ENCODE data around the gene PDE4D. TPM values are rescaled to one million over a fixed set of nuclear protein-coding genes. Genes with fewer than 3 reads are reported as not detected.
A peak's percentile ranks its signal among the peaks of the same experiment; 100 is the strongest.

PDE4D gene
- total and polyA plus RNA-seq, 8 donors: 1.5 to 7.1 (median 3.1) TPM

DNA sequence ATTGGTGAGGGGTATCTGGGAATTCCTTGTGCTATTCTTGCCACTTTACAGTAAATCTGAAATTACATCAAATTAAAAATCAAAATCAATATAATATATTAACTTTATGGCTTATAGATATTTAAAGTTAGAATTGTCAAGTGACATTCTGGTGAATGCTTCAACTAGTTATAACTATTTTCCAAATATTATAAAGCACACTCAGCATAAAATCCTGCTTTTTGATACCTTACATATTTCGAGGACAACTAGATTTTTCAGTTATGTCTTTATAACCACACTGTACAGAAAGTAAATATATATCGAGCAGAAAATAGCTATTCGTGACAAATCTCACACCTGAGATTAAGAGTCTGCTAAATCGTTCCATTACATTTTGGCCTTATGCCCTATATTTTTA, 210.2 kb downstream of the PDE4D start:
- no peak for ATAC-seq
- Histone ChIP-seq H3K27me3 (peaks cover 0 to 3% (median 0%) of the 10 kb centered on the region in 4 donors), H3K27ac (no peak overlapping the region), H3K9me3 (no peaks in the 10 kb centered on the region), H3K4me1 (no peaks in the 10 kb centered on the region), H3K4me3 (no peak overlapping the region), H3K36me3 (no peaks in the 10 kb centered on the region)
- 66 to 67% methylated on average over 4 of the region's 4 CpGs for WGBS, 2 donors
- no peak for FAIRE-seq
- TF ChIP-seq, protein P1, sequence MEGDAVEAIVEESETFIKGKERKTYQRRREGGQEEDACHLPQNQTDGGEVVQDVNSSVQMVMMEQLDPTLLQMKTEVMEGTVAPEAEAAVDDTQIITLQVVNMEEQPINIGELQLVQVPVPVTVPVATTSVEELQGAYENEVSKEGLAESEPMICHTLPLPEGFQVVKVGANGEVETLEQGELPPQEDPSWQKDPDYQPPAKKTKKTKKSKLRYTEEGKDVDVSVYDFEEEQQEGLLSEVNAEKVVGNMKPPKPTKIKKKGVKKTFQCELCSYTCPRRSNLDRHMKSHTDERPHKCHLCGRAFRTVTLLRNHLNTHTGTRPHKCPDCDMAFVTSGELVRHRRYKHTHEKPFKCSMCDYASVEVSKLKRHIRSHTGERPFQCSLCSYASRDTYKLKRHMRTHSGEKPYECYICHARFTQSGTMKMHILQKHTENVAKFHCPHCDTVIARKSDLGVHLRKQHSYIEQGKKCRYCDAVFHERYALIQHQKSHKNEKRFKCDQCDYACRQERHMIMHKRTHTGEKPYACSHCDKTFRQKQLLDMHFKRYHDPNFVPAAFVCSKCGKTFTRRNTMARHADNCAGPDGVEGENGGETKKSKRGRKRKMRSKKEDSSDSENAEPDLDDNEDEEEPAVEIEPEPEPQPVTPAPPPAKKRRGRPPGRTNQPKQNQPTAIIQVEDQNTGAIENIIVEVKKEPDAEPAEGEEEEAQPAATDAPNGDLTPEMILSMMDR (IDR thresholded peaks at IDR 0.05): no peak
- intact Hi-C loops (cut with DNase I): no loop called here
- DNase-seq: no peak

DNA sequence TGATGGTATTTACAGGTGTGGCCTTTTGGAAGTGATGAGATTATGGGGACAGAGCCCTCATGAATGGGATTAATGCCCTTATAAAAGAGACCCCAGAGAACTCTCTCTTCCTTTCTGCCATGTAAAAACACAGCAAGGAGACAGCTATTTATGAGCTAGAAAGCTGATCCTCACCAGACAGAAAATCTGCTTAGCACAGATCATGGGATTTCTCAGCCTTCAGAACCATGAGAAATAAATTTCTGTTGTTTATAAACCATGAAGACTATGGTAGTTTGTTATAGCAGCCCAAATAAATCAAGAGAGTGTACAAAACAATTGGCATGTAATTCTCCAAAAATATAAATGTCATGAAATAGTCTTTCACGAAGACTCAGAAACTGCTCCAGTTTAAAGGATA, 211.0 kb downstream of the PDE4D start:
- H3K4me1 ChIP-seq: no peaks in the 10 kb centered on the region
- H3K27ac ChIP-seq: no peak overlapping the region
- no peak for DNase-seq
- FAIRE-seq: no peak
- TF ChIP-seq, protein P1 (IDR thresholded peaks at IDR 0.05): no peak
- no peaks in the 10 kb centered on the region for H3K36me3 ChIP-seq
- peaks cover 0 to 3% (median 0%) of the 10 kb centered on the region in 4 donors for H3K27me3 ChIP-seq
- no peak for ATAC-seq
- 79 to 85% methylated on average over 1 of the region's 1 CpG for WGBS, 2 donors
- intact Hi-C loops (cut with DNase I): no loop called here
- H3K9me3 ChIP-seq: no peaks in the 10 kb centered on the region
- H3K4me3 ChIP-seq: no peak overlapping the region

DNA sequence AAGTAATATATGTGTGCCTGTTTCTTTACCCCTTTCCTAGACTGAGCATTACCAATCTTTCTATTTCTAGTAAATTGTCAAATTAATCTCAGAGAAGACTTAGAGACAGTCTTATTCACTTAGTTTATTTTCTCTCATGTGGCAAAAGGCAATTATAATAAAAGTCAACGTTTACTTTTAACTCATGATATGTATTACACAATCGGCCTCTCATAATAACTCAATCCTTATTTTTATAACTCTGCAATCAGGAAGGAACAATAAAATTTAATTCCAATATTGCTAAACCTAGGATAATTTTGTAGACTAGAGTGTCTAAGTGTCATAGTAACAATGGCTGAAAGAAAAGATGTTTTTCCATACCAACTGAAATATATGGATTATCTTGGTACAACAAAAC, 214.6 kb downstream of the PDE4D start:
- H3K36me3 ChIP-seq: no peaks in the 10 kb centered on the region
- H3K9me3 ChIP-seq: no peaks in the 10 kb centered on the region
- FAIRE-seq (peak; percentile 70), DNase-seq (no peak), ATAC-seq (no peak)
- H3K4me1 ChIP-seq: no peaks in the 10 kb centered on the region
- no peak overlapping the region for H3K27ac ChIP-seq
- TF ChIP-seq, protein P1 (IDR thresholded peaks at IDR 0.05): no peak
- intact Hi-C loops (cut with DNase I): loop anchor here in 1 of 3 donors (10.0 kb wide), 1 partner anchor 294 kb away; no protein-coding TSS in a partner anchor
- no peak overlapping the region for H3K4me3 ChIP-seq
- 42 to 53% methylated on average over 2 of the region's 2 CpGs for WGBS, 2 donors
- peaks cover 0 to 3% (median 0%) of the 10 kb centered on the region in 4 donors for H3K27me3 ChIP-seq

DNA sequence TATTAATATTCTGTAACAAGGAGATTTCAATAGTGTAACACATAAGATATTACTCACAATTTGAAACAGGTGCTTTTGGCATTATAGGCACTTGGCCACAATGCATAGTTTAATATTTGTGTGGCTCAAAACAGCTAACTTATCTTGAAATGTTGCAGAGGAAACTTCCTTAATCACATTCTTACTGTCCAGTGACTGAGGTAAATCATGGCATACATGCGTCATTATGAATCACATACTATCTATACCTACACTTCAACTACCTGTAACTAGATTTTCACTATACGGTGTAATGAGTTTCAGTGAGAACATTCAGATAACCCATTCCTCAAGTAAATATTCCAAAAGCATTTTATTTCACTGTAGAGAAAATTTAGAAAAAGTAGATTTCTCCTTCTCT, 218.8 kb downstream of the PDE4D start:
- H3K36me3 ChIP-seq: no peaks in the 10 kb centered on the region
- WGBS, 2 donors: 73 to 74% methylated on average over 2 of the region's 2 CpGs
- H3K27me3 ChIP-seq: peaks cover 0 to 3% (median 0%) of the 10 kb centered on the region in 4 donors
- no peak overlapping the region for H3K4me3 ChIP-seq
- no peak overlapping the region for H3K27ac ChIP-seq
- ATAC-seq (no peak), DNase-seq (no peak), FAIRE-seq (no peak)
- no peaks in the 10 kb centered on the region for H3K4me1 ChIP-seq
- H3K9me3 ChIP-seq: no peaks in the 10 kb centered on the region
- intact Hi-C loops (cut with DNase I): loop anchor here in 1 of 3 donors (5.0 to 10.0 kb wide), 2 partner anchors 172 to 290 kb away; no protein-coding TSS in a partner anchor
- TF ChIP-seq, protein P1 (IDR thresholded peaks at IDR 0.05): no peak

DNA sequence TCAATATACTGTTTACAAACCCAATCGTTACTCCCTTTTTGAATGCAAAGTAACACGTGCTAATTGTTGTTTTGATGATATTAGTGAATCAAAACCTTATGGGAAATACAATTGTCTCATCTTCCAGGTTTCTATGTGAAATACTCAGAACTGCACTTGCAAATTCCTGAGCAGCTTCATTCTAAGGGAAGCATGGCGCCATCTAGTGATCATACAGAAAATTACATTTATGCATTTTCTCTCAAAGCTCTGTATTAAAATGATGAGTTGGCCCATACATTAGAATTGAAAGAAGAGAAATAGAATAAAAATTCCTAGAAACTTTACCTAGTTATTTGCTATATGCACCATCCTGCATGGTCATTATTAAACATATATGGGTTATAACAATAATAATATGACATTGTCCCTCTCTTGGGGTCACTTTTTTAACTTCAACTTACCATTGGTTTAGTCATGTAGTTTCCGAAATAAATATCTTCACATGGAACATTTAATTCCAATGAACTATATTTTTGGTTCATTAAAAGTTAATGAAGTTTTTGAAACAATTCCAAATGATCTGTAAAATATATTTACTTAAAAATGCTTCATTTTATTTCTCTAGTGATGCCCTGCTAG, 220.0 kb downstream of the PDE4D start:
- DNase-seq: no peak
- no peaks in the 10 kb centered on the region for H3K4me1 ChIP-seq
- TF ChIP-seq, protein P1 (IDR thresholded peaks at IDR 0.05): peak; percentile 60 to 82 (median 65)
- H3K27me3 ChIP-seq: no peaks in the 10 kb centered on the region
- no peaks in the 10 kb centered on the region for H3K36me3 ChIP-seq
- H3K9me3 ChIP-seq: no peaks in the 10 kb centered on the region
- intact Hi-C loops (cut with DNase I): loop anchor here in 1 of 3 donors (5.0 to 10.0 kb wide), 2 partner anchors 171 to 289 kb away; no protein-coding TSS in a partner anchor
- no peak overlapping the region for H3K4me3 ChIP-seq
- no peak overlapping the region for H3K27ac ChIP-seq
- FAIRE-seq: peak; percentile 95
- WGBS, 2 donors: 16 to 21% methylated on average over 4 of the region's 4 CpGs
- ATAC-seq: peak; percentile 48 to 75 (median 72)

Measured in pancreas (tissue), 10 donors.